Measurements from ENCODE around the gene TRABD2B.

Gene TRABD2B

GRCh38 chr1:48019714-48020315, 22.6 kb upstream of the TRABD2B start:
- no peak for DNase-seq

GRCh38 chr1:48018799-48019198, 21.6 kb upstream of the TRABD2B start:
- DNase-seq: no peak

GRCh38 chr1:48017716-48018115, 20.5 kb upstream of the TRABD2B start:
- no peak for DNase-seq

- no peak for DNase-seq
Observed at GRCh38 chr1:48016515-48016914, 19.3 kb upstream of the TRABD2B start.

GRCh38 chr1:48013270-48013669, 16.1 kb upstream of the TRABD2B start:
- DNase-seq: no peak

- no peak for DNase-seq
Observed at GRCh38 chr1:48007047-48007446, 9.9 kb upstream of the TRABD2B start.

GRCh38 chr1:48006264-48006663, 9.1 kb upstream of the TRABD2B start:
- DNase-seq: no peak

GRCh38 chr1:48005253-48006117, 8.3 kb upstream of the TRABD2B start:
- no peak for DNase-seq

GRCh38 chr1:48003741-48004531, 6.8 kb upstream of the TRABD2B start:
- DNase-seq: no peak

GRCh38 chr1:48002142-48002541, 5.0 kb upstream of the TRABD2B start:
- no peak for DNase-seq

- DNase-seq: no peak
Observed at GRCh38 chr1:48001696-48002095, 4.5 kb upstream of the TRABD2B start.

GRCh38 chr1:48000883-48001282, 3.7 kb upstream of the TRABD2B start:
- no peak for DNase-seq

GRCh38 chr1:47999097-47999496, 1.9 kb upstream of the TRABD2B start:
- no peak for DNase-seq

- DNase-seq: no peak
Observed at GRCh38 chr1:47998396-47998990, 1.3 kb upstream of the TRABD2B start.

- DNase-seq: no peak
Observed at GRCh38 chr1:47996406-47997226, 569 bp downstream of the TRABD2B start.

GRCh38 chr1:47996060-47996405, 1.2 kb downstream of the TRABD2B start:
- no peak for DNase-seq

GRCh38 chr1:47995306-47996050, 1.7 kb downstream of the TRABD2B start:
- no peak for DNase-seq

GRCh38 chr1:47993881-47994625, 3.1 kb downstream of the TRABD2B start:
- no peak for DNase-seq

GRCh38 chr1:47993416-47993740, 3.8 kb downstream of the TRABD2B start:
- DNase-seq: no peak

GRCh38 chr1:47992720-47993415, 4.3 kb downstream of the TRABD2B start:
- no peak for DNase-seq

Data from CD4-positive, alpha-beta T cell treated with Interleukin-6 for 4 hours (primary cell).